KMS-11 (cell line): Measurements from ENCODE around the gene HBA1.
A peak's percentile ranks its signal among the peaks of the same experiment; 100 is the strongest.

Experiments used
- H2AFZ ChIP-seq: fragments of 200-600 bp; sonication (generic); 2 replicates; pipeline ENCODE4 v1.6.1; 2016; ENCODE audit warnings: antibody characterized with exemption, mixed run types, low read depth
- H3K27ac ChIP-seq: fragments of 200-600 bp; sonication (generic); 2 replicates; pipeline ENCODE4 v1.6.1; 2016; ENCODE audit warnings: mild to moderate bottlenecking, mixed run types
- H3K27me3 ChIP-seq: fragments of 200-600 bp; sonication (generic); 2 replicates; pipeline ENCODE4 v1.6.1; 2017; ENCODE audit warnings: mild to moderate bottlenecking, low read depth, mixed run types, moderate library complexity; ENCODE audit not compliant: insufficient read depth
- H3K36me3 ChIP-seq: fragments of 200-600 bp; sonication (generic); 2 replicates; pipeline ENCODE4 v1.6.1; 2017; ENCODE audit warnings: mild to moderate bottlenecking, mixed run types; ENCODE audit not compliant: insufficient read depth
- H3K4me1 ChIP-seq: fragments of 200-600 bp; sonication (generic); 2 replicates; pipeline ENCODE4 v1.6.1; 2016; ENCODE audit warnings: mild to moderate bottlenecking, low read depth, mixed run types; ENCODE audit not compliant: poor library complexity, severe bottlenecking
- H3K4me2 ChIP-seq: fragments of 200-600 bp; sonication (generic); 2 replicates; pipeline ENCODE4 v1.7.0; 2016; ENCODE audit warnings: mild to moderate bottlenecking, mixed run types
- H3K4me3 ChIP-seq: fragments of 200-600 bp; sonication (generic); IDR thresholded peaks from 2 replicates; pipeline ENCODE4 v1.6.1; 2017; ENCODE audit warnings: low read depth, low read length, mixed read lengths; ENCODE audit not compliant: insufficient read depth
- H3K79me2 ChIP-seq: fragments of 200-600 bp; sonication (generic); 2 replicates; pipeline ENCODE4 v1.6.1; 2016; ENCODE audit warnings: low read depth, mixed run types; ENCODE audit not compliant: insufficient read depth
- H3K9ac ChIP-seq: fragments of 200-600 bp; sonication (generic); 2 replicates; pipeline ENCODE4 v1.6.1; 2016; ENCODE audit warnings: mild to moderate bottlenecking, mixed run types
- H4K20me1 ChIP-seq: fragments of 200-600 bp; sonication (generic); 2 replicates; pipeline ENCODE4 v1.6.1; 2016; ENCODE audit warnings: mild to moderate bottlenecking, mixed run types; ENCODE audit not compliant: insufficient read depth
- CTCF ChIP-seq: fragments of 200-600 bp; sonication (generic); conservative IDR thresholded peaks from 2 replicates; pipeline ENCODE4 v1.6.1; 2017; ENCODE audit warnings: low read depth, mild to moderate bottlenecking, antibody characterized with exemption, low read length, moderate library complexity, mixed read lengths

Gene HBA1

GRCh38 chr16:178668-179015, 2.2 kb downstream of the HBA1 start:
- H3K4me1 ChIP-seq, result peaks cover 10% of the 10 kb centered on the region
- no peak overlapping the region for H3K4me3 ChIP-seq
- TF ChIP-seq CTCF, result no peak
- no peak overlapping the region for H2AFZ ChIP-seq
- H3K36me3 ChIP-seq, result no peaks in the 10 kb centered on the region
- no peaks in the 10 kb centered on the region for H3K79me2 ChIP-seq
- no peaks in the 10 kb centered on the region for H4K20me1 ChIP-seq
- no peak overlapping the region for H3K27ac ChIP-seq
- H3K27me3 ChIP-seq, result peaks cover 45% of the 10 kb centered on the region
- H3K4me2 ChIP-seq, result no peak overlapping the region
- H3K9ac ChIP-seq, result no peak overlapping the region

GRCh38 chr16:179211-180092, 3.0 kb downstream of the HBA1 start:
- Histone ChIP-seq H3K79me2 (no peaks in the 10 kb centered on the region), H3K4me3 (no peak overlapping the region), H2AFZ (no peak overlapping the region), H3K9ac (no peak overlapping the region), H4K20me1 (no peaks in the 10 kb centered on the region), H3K27me3 (peaks cover 43% of the 10 kb centered on the region), H3K36me3 (no peaks in the 10 kb centered on the region), H3K4me1 (peaks cover 10% of the 10 kb centered on the region), H3K27ac (no peak overlapping the region), H3K4me2 (no peak overlapping the region)
- TF ChIP-seq CTCF, result no peak

- Histone ChIP-seq H3K36me3 (no peaks in the 10 kb centered on the region), H3K27ac (no peak within 1 kb of the TSS), H3K4me1 (peaks cover 10% of the 10 kb centered on the region), H3K79me2 (no peaks in the 10 kb centered on the region), H3K4me2 (peak within 1 kb of the TSS; percentile 97), H3K27me3 (peaks cover 36% of the 10 kb centered on the region), H3K4me3 (no peak within 1 kb of the TSS), H2AFZ (peak within 1 kb of the TSS; percentile 94), H4K20me1 (no peaks in the 10 kb centered on the region), H3K9ac (peak within 1 kb of the TSS; percentile 30; the same call in 1 of the 2 replicates)
- TF ChIP-seq CTCF, result no peak
Observed at GRCh38 chr16:180101-180675, 3.7 kb downstream of the HBA1 start, which contains the start of gene HBQ1. Gene HBQ1, plus strand, starts transcription at chr16:180459. Its CDS starts 28 bp downstream, at chr16:180487.

GRCh38 chr16:180681-181564, 4.4 kb downstream of the HBA1 start:
- no peaks in the 10 kb centered on the region for H4K20me1 ChIP-seq
- no peak overlapping the region for H3K4me3 ChIP-seq
- H3K4me2 ChIP-seq, result peak overlapping the region; percentile 97
- H3K9ac ChIP-seq, result peak overlapping the region; percentile 30; the same call in 1 of the 2 replicates
- no peak for TF ChIP-seq CTCF
- H3K27me3 ChIP-seq, result peaks cover 31% of the 10 kb centered on the region
- peak overlapping the region; percentile 94 for H2AFZ ChIP-seq
- no peaks in the 10 kb centered on the region for H3K79me2 ChIP-seq
- peaks cover 10% of the 10 kb centered on the region for H3K4me1 ChIP-seq
- H3K27ac ChIP-seq, result no peak overlapping the region
- no peaks in the 10 kb centered on the region for H3K36me3 ChIP-seq
